GM19463 (cell line): ENCODE data around the gene WDR82.

ENCODE experiments used
- ATAC-seq: cut with Tn5 transposase; IDR thresholded peaks from one replicate; pipeline ENCODE4 v1.9.1; 2021; ENCODE audit warnings: mild to moderate bottlenecking, moderate library complexity; ENCODE audit not compliant: unreplicated experiment

Gene WDR82

DNA sequence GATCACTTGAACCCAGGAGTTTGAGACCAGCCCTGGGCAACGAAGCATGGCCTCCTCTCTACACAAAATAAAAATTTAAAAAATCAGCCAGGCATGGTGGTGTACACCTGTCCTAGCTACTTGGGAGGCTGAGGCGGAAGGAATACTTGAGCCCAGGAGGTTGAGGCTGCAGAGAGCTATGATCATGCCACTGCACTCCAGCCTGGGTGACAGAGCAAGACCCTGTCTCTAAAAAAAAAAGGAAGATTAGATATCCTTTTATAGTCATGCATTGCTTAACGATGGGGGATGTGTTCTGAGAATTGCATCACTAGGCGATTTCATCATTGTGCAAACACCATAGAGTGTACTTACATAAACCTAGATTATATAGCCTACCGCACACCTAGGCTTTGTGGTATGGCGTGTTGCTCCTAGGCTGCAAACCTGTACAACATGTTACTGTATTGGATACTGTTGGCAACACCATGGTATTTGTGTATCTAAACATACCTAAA lies 67.9 kb downstream of the WDR82 start:
- no peak for ATAC-seq

DNA sequence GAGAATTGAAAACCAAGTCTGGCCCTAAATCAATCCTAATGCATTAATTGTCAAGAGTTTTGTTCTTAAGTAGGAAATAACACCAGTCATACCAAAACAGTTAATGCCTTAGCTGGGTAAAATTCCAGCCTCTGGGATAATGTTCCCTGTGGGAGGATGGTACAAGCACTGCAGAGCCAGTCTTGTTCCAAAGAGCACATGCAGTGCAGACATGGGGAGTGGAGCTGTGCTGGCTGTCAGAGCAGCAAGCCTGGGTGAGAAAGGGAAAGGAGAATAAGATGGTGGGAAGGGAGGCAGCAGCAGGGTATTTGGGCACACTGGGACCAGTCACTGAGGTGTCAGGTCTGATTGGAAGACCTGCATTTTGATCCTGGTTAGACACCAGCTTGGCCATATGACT lies 68.4 kb downstream of the WDR82 start:
- no peak for ATAC-seq

DNA sequence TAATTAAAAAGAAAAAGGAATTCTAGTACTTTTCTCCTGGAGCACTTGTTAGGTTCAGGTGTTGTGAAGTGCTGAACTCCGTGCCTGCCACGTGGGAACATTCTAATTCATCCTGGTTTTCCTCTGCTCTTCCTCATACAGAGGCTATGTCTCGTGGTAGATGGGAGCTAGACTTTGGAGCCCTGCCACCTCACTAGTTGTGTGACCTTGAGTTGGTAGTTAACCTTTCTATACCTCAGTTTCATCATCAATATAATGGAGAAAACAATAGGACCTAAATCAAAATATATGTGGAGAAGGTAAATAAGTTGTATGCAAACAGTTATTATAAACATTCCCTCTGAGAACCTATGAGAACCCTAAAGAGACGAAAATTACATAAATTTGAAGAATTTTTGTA lies 69.9 kb downstream of the WDR82 start:
- ATAC-seq: no peak

DNA sequence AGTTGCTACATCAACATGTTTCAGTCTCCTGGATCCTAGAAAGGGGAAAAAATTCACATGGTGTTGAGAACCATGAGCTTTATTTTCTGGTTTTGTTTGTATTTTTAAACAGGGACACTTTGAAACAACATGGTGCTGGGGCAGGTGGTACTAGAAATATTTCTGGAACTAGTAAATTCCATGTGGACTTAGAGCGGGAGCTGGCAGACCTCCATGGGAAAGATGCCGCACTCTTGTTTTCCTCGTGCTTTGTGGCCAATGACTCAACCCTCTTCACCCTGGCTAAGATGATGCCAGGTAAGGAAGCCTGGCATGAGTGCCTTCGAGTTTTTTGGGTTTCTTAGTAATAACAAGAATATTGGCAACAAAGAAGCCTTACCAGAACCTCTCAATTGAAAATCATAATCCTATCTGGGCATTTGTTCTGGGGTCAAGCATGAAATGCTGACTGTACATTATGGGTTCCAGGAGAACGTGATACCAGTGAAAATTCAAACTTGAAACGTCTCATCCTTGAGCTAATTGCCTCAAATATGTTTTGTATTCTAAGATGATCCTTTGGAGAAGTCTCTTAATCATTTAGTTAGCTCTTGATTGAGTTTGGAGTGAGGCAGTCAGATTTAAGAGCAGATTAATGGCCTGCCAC lies 72.6 kb downstream of the WDR82 start:
- no peak for ATAC-seq
